Measurements from ENCODE around the gene CDK11A. TPM values are rescaled to one million over a fixed set of nuclear protein-coding genes. Genes with fewer than 3 reads are reported as not detected.

Gene CDK11A
- total RNA-seq, 3 donors from 2014 or later, result 27.8 to 51.8 (median 41.6) TPM

DNA sequence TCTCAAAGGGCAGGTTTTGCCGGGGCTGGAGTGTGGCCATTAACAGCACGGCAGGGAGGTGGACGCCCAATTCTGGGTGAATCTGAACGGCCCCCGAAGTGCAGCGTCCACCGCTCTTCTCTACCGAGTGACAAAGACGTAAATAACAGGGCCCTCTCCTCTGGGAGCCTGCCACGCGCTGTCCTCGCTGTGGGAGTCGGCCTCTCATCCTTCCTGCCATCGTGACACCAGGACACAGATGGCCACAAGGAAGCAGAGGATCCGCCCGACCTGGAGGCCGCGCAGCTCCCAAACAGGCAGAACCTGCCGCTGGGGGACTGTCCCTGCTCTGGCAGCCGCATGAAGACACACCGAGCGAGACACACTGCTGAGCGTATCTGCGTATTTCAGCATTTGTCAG, 53.3 kb downstream of the CDK11A start:
- H3K27ac ChIP-seq, result no peak overlapping the region
- no peaks in the 10 kb centered on the region for H3K27me3 ChIP-seq
- H3K9me3 ChIP-seq, result no peaks in the 10 kb centered on the region
- TF ChIP-seq POLR2AphosphoS5 (IDR thresholded peaks at IDR 0.05) (no peak), CTCF (IDR thresholded peaks at IDR 0.05) (no peak), POLR2A (IDR thresholded peaks at IDR 0.05) (no peak)
- no peaks in the 10 kb centered on the region for H3K4me1 ChIP-seq
- intact Hi-C loops (cut with DNase I; ENCODE audit: low total_unique reads), result no loop called here
- peaks cover under 1% of the 10 kb centered on the region for H3K36me3 ChIP-seq
- DNase-seq (ENCODE audit: low spot score in 2 of 2), result no peak
- no peak overlapping the region for H3K4me3 ChIP-seq

DNA sequence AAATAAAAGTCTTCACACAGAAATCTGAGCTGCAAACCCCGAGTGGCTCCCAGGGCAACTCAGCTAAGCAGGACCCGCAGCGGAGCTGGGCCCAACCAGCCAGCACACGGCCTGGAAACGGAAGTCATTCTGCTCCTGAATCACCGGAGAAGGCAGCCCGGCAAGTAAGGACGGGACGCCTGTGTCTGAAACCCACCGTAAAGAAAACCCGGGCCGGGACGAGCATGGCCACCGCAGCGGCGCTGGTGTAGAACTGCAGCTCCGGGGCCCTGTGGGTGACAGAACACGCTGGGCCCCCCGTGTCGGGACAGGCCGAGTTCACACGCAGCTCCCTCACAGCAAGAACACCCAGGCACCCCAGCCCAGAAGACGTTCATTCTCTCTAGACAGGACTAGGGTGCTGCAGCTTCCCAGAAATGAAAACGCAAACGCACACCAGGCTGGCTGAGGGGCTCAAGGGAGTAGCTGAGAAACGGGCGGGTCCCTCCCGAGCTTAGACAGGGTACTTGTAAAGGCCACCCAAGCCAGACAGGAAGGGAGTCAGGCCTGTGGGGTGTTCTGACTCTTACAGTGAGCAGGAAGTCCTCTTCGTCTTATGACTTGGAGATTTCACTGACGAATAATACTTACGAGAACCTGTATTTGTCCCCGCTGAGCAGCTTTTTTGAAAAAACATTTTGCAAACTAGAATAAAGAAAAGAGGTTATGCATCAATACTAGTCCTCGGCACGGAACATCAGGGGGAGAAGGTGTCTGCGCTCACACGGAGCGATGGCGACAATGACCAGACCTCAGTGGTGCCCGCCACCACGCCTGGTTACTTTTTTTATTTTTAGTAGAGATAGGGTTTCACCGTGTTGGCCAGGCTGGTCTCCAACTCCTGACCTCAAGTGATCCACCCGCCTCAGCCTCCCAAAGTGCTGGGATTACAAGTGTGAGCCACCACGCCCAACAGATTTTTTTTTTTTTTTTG, 54.4 kb downstream of the CDK11A start:
- no peaks in the 10 kb centered on the region for H3K9me3 ChIP-seq
- no peak for TF ChIP-seq POLR2A (IDR thresholded peaks at IDR 0.05)
- no peak for TF ChIP-seq CTCF (IDR thresholded peaks at IDR 0.05)
- H3K4me3 ChIP-seq, result no peak overlapping the region
- intact Hi-C loops (cut with DNase I; ENCODE audit: low total_unique reads), result no loop called here
- H3K27me3 ChIP-seq, result no peaks in the 10 kb centered on the region
- H3K4me1 ChIP-seq, result no peaks in the 10 kb centered on the region
- peak in 1 of 2 donors; percentile 44 for DNase-seq (ENCODE audit: low spot score in 2 of 2)
- no peak overlapping the region for H3K27ac ChIP-seq
- H3K36me3 ChIP-seq, result peaks cover 10% of the 10 kb centered on the region

- H3K9me3 ChIP-seq, result no peaks in the 10 kb centered on the region
- H3K4me3 ChIP-seq, result no peak overlapping the region
- peaks cover 10% of the 10 kb centered on the region for H3K36me3 ChIP-seq
- intact Hi-C loops (cut with DNase I; ENCODE audit: low total_unique reads), result no loop called here
- TF ChIP-seq POLR2A (IDR thresholded peaks at IDR 0.05), result no peak
- no peak for TF ChIP-seq CTCF (IDR thresholded peaks at IDR 0.05)
- no peak for TF ChIP-seq POLR2AphosphoS5 (IDR thresholded peaks at IDR 0.05)
- peak in 1 of 2 donors; percentile 22 for DNase-seq (ENCODE audit: low spot score in 2 of 2)
- no peak overlapping the region for H3K27ac ChIP-seq
- no peaks in the 10 kb centered on the region for H3K27me3 ChIP-seq
- H3K4me1 ChIP-seq, result no peaks in the 10 kb centered on the region
These were observed 57.6 kb downstream of the CDK11A start for GRCh38 chr1:1666526-1666925.

GRCh38 chr1:1665815-1666251, 58.3 kb downstream of the CDK11A start:
- H3K4me3 ChIP-seq, result no peak overlapping the region
- peak overlapping the region in 1 of 2 donors; percentile 15 for H3K27ac ChIP-seq
- intact Hi-C loops (cut with DNase I; ENCODE audit: low total_unique reads), result no loop called here
- no peak for DNase-seq (ENCODE audit: low spot score in 2 of 2)
- TF ChIP-seq CTCF (IDR thresholded peaks at IDR 0.05), result no peak
- no peak for TF ChIP-seq POLR2AphosphoS5 (IDR thresholded peaks at IDR 0.05)
- no peak for TF ChIP-seq POLR2A (IDR thresholded peaks at IDR 0.05)
- H3K4me1 ChIP-seq, result no peaks in the 10 kb centered on the region
- H3K36me3 ChIP-seq, result peaks cover 10% of the 10 kb centered on the region
- no peaks in the 10 kb centered on the region for H3K27me3 ChIP-seq
- no peaks in the 10 kb centered on the region for H3K9me3 ChIP-seq

Measured in breast epithelium (tissue), 4 donors.